ENCODE measurements around the gene WDR41.

The WDR41 gene

GRCh38 chr5:77407152-77407551, 85.0 kb downstream of the WDR41 start:
- H3K27ac ChIP-seq, result no peak overlapping the region
- TF ChIP-seq ZFX (IDR thresholded peaks at IDR 0.05; ENCODE audit: borderline replicate concordance) (no peak), CTCF (IDR thresholded peaks at IDR 0.05) (no peak)

GRCh38 chr5:77402796-77403195, 89.3 kb downstream of the WDR41 start:
- TF ChIP-seq ZFX (IDR thresholded peaks at IDR 0.05; ENCODE audit: borderline replicate concordance) (no peak), CTCF (IDR thresholded peaks at IDR 0.05) (no peak)

GRCh38 chr5:77400645-77401044, 91.5 kb downstream of the WDR41 start:
- no peak for TF ChIP-seq ZFX (IDR thresholded peaks at IDR 0.05; ENCODE audit: borderline replicate concordance)
- no peak for TF ChIP-seq CTCF (IDR thresholded peaks at IDR 0.05)
- H3K27ac ChIP-seq, result no peak overlapping the region

More at GRCh38 chr5:77402796-77403195, 89.3 kb downstream of the WDR41 start:
- H3K27ac ChIP-seq, result no peak overlapping the region

- TF ChIP-seq CTCF (IDR thresholded peaks at IDR 0.05), result no peak
- TF ChIP-seq ZFX (IDR thresholded peaks at IDR 0.05; ENCODE audit: borderline replicate concordance), result no peak
- no peak overlapping the region for H3K27ac ChIP-seq
Measured at GRCh38 chr5:77398896-77399295, 93.2 kb downstream of the WDR41 start.

DNA sequence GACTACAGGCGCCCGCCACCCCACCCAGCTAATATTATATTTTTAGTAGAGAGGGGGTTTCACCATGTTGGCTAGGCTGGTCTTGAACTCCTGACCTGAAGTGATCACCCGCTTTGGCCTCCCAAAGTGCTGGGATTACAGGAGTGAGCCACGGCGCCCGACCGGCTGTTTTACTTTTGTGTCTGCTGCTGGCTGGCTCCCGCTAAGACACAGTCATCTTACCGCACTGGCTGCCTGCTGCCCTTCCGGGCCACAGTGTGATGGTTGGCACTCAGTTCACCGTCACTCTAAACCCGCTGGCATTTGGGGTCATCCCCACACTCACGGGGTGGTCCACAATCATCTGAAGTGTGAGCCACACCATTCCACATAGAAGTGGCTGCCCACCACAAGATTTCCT, 93.7 kb downstream of the WDR41 start:
- H3K27ac ChIP-seq, result no peak overlapping the region
- TF ChIP-seq CTCF (IDR thresholded peaks at IDR 0.05) (no peak), ZFX (IDR thresholded peaks at IDR 0.05; ENCODE audit: borderline replicate concordance) (no peak)

DNA sequence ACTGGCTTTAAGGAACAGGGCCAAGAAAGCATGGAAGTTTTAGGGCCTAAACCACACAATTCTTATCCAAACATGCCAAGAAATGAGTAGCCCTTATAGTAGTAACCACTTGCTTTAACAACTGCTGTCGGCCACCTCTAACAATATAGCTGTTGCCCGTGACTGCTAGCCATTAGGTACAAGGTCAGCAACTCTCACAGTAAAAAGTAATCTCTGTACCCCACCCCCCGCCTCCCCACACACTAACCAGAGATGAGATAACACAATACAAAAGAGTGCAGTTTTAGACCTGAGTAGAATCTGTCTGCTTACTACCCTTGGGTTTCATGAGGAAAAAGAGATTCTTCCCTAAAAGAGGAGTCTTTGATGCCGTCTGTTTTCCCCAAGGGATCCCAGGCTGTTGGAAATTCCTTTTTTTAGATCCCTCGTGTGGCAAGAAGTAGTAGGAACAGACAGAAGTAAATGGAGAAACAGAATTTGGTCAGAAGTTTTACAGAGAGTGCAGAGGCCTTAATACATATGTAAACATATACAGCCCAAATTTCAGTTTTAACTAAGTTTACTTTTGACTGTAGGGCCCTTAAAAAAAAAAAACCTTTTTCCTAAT, 94.3 kb downstream of the WDR41 start:
- TF ChIP-seq ZFX (IDR thresholded peaks at IDR 0.05; ENCODE audit: borderline replicate concordance), result no peak
- TF ChIP-seq CTCF (IDR thresholded peaks at IDR 0.05), result no peak
- H3K27ac ChIP-seq, result no peak overlapping the region

GRCh38 chr5:77396017-77396416, 96.1 kb downstream of the WDR41 start:
- no peak overlapping the region for H3K27ac ChIP-seq
- TF ChIP-seq CTCF (IDR thresholded peaks at IDR 0.05) (no peak), ZFX (IDR thresholded peaks at IDR 0.05; ENCODE audit: borderline replicate concordance) (no peak)

Measured in 22Rv1 (cell line).